Thyroid gland (tissue), 4 donors: ENCODE results near the gene NUP214.

Experiments
- POLR2A ChIP-seq, 2 donors: fragments of 450-650 bp; IDR thresholded peaks; one replicate each; pipeline ENCODE4 v1.6.1; 2017; ENCODE audit warnings: antibody characterized with exemption in 2 of 2, mild to moderate bottlenecking in 2 of 2, moderate library complexity in 1 of 2
- TF ChIP-seq, protein P1 (sequence below), 6 experiments: fragments of 200-600 bp in 3 of 6; fragments of 450-650 bp in 3 of 6; sonication (generic) in 3 of 6; IDR thresholded peaks; one replicate each; pipeline ENCODE4 v1.5.1; 2016 to 2019; ENCODE audit warnings: antibody characterized with exemption in 6 of 6, mild to moderate bottlenecking in 2 of 6, inconsistent platforms in 1 of 6, moderate library complexity in 1 of 6

DNA sequence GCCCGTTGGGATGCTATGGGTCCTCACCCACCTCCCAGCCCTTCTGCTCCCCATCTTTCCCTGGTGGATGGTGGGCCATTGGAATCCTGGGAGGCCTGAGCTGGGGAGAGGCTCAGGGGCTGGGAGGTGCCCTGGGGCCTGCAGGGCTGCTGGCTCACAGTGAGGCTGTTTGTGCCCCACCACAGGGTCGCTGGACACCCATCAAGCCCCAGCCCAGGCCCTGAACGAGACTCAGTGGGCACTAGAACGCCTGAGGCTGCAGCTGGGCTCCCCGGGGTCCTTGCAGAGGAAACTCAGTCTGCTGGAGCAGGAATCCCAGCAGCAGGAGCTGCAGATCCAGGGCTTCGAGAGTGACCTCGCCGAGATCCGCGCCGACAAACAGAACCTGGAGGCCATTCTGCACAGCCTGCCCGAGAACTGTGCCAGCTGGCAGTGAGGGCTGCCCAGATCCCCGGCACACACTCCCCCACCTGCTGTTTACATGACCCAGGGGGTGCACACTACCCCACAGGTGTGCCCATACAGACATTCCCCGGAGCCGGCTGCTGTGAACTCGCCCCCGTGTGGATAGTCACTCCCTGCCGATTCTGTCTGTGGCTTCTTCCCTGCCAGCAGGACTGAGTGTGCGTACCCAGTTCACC lies 33.9 kb upstream of the NUP214 start:
- TF ChIP-seq, protein P1, sequence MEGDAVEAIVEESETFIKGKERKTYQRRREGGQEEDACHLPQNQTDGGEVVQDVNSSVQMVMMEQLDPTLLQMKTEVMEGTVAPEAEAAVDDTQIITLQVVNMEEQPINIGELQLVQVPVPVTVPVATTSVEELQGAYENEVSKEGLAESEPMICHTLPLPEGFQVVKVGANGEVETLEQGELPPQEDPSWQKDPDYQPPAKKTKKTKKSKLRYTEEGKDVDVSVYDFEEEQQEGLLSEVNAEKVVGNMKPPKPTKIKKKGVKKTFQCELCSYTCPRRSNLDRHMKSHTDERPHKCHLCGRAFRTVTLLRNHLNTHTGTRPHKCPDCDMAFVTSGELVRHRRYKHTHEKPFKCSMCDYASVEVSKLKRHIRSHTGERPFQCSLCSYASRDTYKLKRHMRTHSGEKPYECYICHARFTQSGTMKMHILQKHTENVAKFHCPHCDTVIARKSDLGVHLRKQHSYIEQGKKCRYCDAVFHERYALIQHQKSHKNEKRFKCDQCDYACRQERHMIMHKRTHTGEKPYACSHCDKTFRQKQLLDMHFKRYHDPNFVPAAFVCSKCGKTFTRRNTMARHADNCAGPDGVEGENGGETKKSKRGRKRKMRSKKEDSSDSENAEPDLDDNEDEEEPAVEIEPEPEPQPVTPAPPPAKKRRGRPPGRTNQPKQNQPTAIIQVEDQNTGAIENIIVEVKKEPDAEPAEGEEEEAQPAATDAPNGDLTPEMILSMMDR (IDR thresholded peaks at IDR 0.05) = no peak
- TF ChIP-seq POLR2A (IDR thresholded peaks at IDR 0.05) = no peak
